ENCODE results near the gene PAM. TPM values are rescaled to one million over a fixed set of nuclear protein-coding genes. Genes with fewer than 3 reads are reported as not detected.

PAM gene
- total RNA-seq, 1 experiment from 2014 or later: 90.0 TPM

GRCh38 chr5:102902135-102902448 lies 147.0 kb downstream of the PAM start:
- no peaks in the 10 kb centered on the region for H3K9me3 ChIP-seq (ENCODE audit: low read length)
- no peaks in the 10 kb centered on the region for H3K79me2 ChIP-seq (ENCODE audit: low read length)
- no peak overlapping the region for H3K4me3 ChIP-seq (ENCODE audit: low read length)
- intact Hi-C loops (cut with micrococcal nuclease): no loop called here
- peak; percentile 64 for DNase-seq
- TF ChIP-seq CTCF (conservative IDR thresholded peaks at IDR 0.05; ENCODE audit: low read depth, low read length): no peak
- TF ChIP-seq EZH2 (IDR thresholded peaks at IDR 0.05; ENCODE audit: low read length, unreplicated experiment): no peak
- TF ChIP-seq EZH2phosphoT487 (IDR thresholded peaks at IDR 0.05; ENCODE audit: borderline replicate concordance, low read length): no peak
- H3K4me1 ChIP-seq (ENCODE audit: insufficient read depth, low read length): peaks cover 23% of the 10 kb centered on the region
- peak; percentile 57 for ATAC-seq
- peak overlapping the region; percentile 69 for H3K27ac ChIP-seq (ENCODE audit: low read length)
- ChIA-PET CTCF (no interaction called here), POLR2A (ENCODE audit: unreplicated experiment) (no interaction called here)
- no peaks in the 10 kb centered on the region for H3K27me3 ChIP-seq (ENCODE audit: low read length)
- H2AFZ ChIP-seq (ENCODE audit: low read length): no peak overlapping the region
- H3K4me2 ChIP-seq (ENCODE audit: low read length): peak overlapping the region; percentile 27; the same call in 1 of the 2 replicates
- BruUV-seq (replicated peaks): no TSS peak
- peaks cover 2% of the 10 kb centered on the region; the same call in 1 of the 2 replicates for H3K36me3 ChIP-seq (ENCODE audit: low read depth, low read length)
- H3F3A ChIP-seq (ENCODE audit: low read length, unreplicated experiment): no peaks in the 10 kb centered on the region
- peak overlapping the region; percentile 38 for H3K9ac ChIP-seq (ENCODE audit: low read length)
- H3K9me2 ChIP-seq (replicated peaks; ENCODE audit: low read length): no peaks in the 10 kb centered on the region
- H4K20me1 ChIP-seq (ENCODE audit: low read length): no peaks in the 10 kb centered on the region

- no peaks in the 10 kb centered on the region for H3K9me3 ChIP-seq (ENCODE audit: low read length)
- TSS peak; percentile 10 for BruUV-seq (replicated peaks)
- no peaks in the 10 kb centered on the region for H4K20me1 ChIP-seq (ENCODE audit: low read length)
- H3K36me3 ChIP-seq (ENCODE audit: low read depth, low read length): peaks cover 2% of the 10 kb centered on the region; the same call in 1 of the 2 replicates
- no peaks in the 10 kb centered on the region for H3K9me2 ChIP-seq (replicated peaks; ENCODE audit: low read length)
- POLR2A ChIA-PET (ENCODE audit: unreplicated experiment): no interaction called here
- intact Hi-C loops (cut with micrococcal nuclease): no loop called here
- no peak overlapping the region for H3K4me3 ChIP-seq (ENCODE audit: low read length)
- peak; percentile 46 for DNase-seq
- no peaks in the 10 kb centered on the region for H3K27me3 ChIP-seq (ENCODE audit: low read length)
- peak overlapping the region; percentile 69 for H3K27ac ChIP-seq (ENCODE audit: low read length)
- no peak overlapping the region for H2AFZ ChIP-seq (ENCODE audit: low read length)
- H3F3A ChIP-seq (ENCODE audit: low read length, unreplicated experiment): no peaks in the 10 kb centered on the region
- H3K9ac ChIP-seq (ENCODE audit: low read length): peak overlapping the region; percentile 38
- CTCF ChIA-PET: no interaction called here
- H3K4me2 ChIP-seq (ENCODE audit: low read length): peak overlapping the region; percentile 27; the same call in 1 of the 2 replicates
- peak; percentile 79 for ATAC-seq
- peaks cover 23% of the 10 kb centered on the region for H3K4me1 ChIP-seq (ENCODE audit: insufficient read depth, low read length)
- TF ChIP-seq EZH2phosphoT487 (IDR thresholded peaks at IDR 0.05; ENCODE audit: borderline replicate concordance, low read length): no peak
- no peak for TF ChIP-seq EZH2 (IDR thresholded peaks at IDR 0.05; ENCODE audit: low read length, unreplicated experiment)
- no peak for TF ChIP-seq CTCF (conservative IDR thresholded peaks at IDR 0.05; ENCODE audit: low read depth, low read length)
- no peaks in the 10 kb centered on the region for H3K79me2 ChIP-seq (ENCODE audit: low read length)
These were observed 147.5 kb downstream of the PAM start for GRCh38 chr5:102902647-102903046.

- peak overlapping the region; percentile 69 for H3K27ac ChIP-seq (ENCODE audit: low read length)
- TF ChIP-seq EZH2phosphoT487 (IDR thresholded peaks at IDR 0.05; ENCODE audit: borderline replicate concordance, low read length): no peak
- no peak for TF ChIP-seq EZH2 (IDR thresholded peaks at IDR 0.05; ENCODE audit: low read length, unreplicated experiment)
- no peak for TF ChIP-seq CTCF (conservative IDR thresholded peaks at IDR 0.05; ENCODE audit: low read depth, low read length)
- no peaks in the 10 kb centered on the region for H3K27me3 ChIP-seq (ENCODE audit: low read length)
- ChIA-PET POLR2A (ENCODE audit: unreplicated experiment) (interaction anchor here (0.5 to 0.7 kb wide), 2 partner anchors 38 to 44 kb away, joined by 3 to 7 read pairs; no protein-coding TSS in a partner anchor), CTCF (no interaction called here)
- intact Hi-C loops (cut with micrococcal nuclease): no loop called here
- H3K9me3 ChIP-seq (ENCODE audit: low read length): no peaks in the 10 kb centered on the region
- H3F3A ChIP-seq (ENCODE audit: low read length, unreplicated experiment): no peaks in the 10 kb centered on the region
- BruUV-seq (replicated peaks): no TSS peak
- H3K9ac ChIP-seq (ENCODE audit: low read length): peak overlapping the region; percentile 38
- no peak overlapping the region for H2AFZ ChIP-seq (ENCODE audit: low read length)
- H3K79me2 ChIP-seq (ENCODE audit: low read length): no peaks in the 10 kb centered on the region
- ATAC-seq: peak; percentile 56
- peak; percentile 44 for DNase-seq
- peaks cover 2% of the 10 kb centered on the region; the same call in 1 of the 2 replicates for H3K36me3 ChIP-seq (ENCODE audit: low read depth, low read length)
- no peaks in the 10 kb centered on the region for H4K20me1 ChIP-seq (ENCODE audit: low read length)
- peak overlapping the region; percentile 27; the same call in 1 of the 2 replicates for H3K4me2 ChIP-seq (ENCODE audit: low read length)
- peaks cover 23% of the 10 kb centered on the region for H3K4me1 ChIP-seq (ENCODE audit: insufficient read depth, low read length)
- no peak overlapping the region for H3K4me3 ChIP-seq (ENCODE audit: low read length)
- H3K9me2 ChIP-seq (replicated peaks; ENCODE audit: low read length): no peaks in the 10 kb centered on the region
These were observed 148.2 kb downstream of the PAM start for GRCh38 chr5:102903074-102903871.

All from PC-3 (cell line).